ENCODE measurements around the gene GRPEL1. TPM values are rescaled to one million over a fixed set of nuclear protein-coding genes. Genes with fewer than 3 reads are reported as not detected.

The GRPEL1 gene
- total and polyA plus RNA-seq, 2 of the 13 experiments (the other 11 are each of a cell fraction or from before 2014, with no cell fraction given): 32.3 to 141 TPM

DNA sequence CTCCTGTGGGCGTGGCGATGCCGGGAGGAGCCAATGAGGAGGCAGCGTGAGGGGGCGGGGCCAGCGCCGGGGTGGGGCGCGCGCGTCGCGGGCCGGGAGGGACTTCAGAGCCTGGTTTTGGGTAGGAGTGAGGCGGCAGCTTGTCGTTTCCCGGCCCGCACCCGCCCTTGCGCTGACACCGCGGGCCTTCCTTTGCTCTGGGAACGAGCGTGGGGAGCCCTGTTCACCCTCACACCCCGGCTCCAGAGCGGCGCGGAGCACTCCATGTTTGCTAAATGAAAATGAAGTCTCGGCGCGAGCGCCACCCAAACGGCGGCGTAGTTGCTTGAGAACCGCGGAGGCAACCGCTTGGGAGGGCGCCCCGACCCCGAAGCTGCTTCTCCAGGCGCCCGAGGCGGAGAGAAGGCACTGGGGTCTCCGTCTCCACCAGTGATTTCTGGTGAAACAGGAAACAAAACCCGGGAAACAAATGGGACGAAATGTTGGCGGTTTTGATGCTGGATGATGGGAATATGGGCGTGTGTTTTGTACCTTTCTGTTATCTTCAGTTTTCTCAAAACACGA, 497 bp upstream of the GRPEL1 start (continued):
- TF ChIP-seq, protein P1, sequence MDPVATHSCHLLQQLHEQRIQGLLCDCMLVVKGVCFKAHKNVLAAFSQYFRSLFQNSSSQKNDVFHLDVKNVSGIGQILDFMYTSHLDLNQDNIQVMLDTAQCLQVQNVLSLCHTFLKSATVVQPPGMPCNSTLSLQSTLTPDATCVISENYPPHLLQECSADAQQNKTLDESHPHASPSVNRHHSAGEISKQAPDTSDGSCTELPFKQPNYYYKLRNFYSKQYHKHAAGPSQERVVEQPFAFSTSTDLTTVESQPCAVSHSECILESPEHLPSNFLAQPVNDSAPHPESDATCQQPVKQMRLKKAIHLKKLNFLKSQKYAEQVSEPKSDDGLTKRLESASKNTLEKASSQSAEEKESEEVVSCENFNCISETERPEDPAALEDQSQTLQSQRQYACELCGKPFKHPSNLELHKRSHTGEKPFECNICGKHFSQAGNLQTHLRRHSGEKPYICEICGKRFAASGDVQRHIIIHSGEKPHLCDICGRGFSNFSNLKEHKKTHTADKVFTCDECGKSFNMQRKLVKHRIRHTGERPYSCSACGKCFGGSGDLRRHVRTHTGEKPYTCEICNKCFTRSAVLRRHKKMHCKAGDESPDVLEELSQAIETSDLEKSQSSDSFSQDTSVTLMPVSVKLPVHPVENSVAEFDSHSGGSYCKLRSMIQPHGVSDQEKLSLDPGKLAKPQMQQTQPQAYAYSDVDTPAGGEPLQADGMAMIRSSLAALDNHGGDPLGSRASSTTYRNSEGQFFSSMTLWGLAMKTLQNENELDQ (CRISPR knock-in tag; IDR thresholded peaks at IDR 0.05; ENCODE audit: borderline replicate concordance): no peak
- TF ChIP-seq TARDBP (CRISPR knock-in tag; IDR thresholded peaks at IDR 0.05) (0 out of 2 replicates have a peak, but pooled peaks have one; percentile 38), MAF1 (CRISPR knock-in tag; IDR thresholded peaks at IDR 0.05; ENCODE audit: borderline replicate concordance) (peak; percentile 62; the same call in 1 of the 2 replicates), CENPX (CRISPR knock-in tag; IDR thresholded peaks at IDR 0.05) (no peak), ZSCAN29 (CRISPR knock-in tag; conservative IDR thresholded peaks at IDR 0.05) (no peak), AKAP8 (CRISPR knock-in tag; IDR thresholded peaks at IDR 0.05) (no peak; the same call in 1 of the 2 replicates), ESRRA (CRISPR knock-in tag; IDR thresholded peaks at IDR 0.05; ENCODE audit: low read depth) (no peak), MATR3 (CRISPR knock-in tag; IDR thresholded peaks at IDR 0.05) (no peak), ZSCAN25 (CRISPR knock-in tag; IDR thresholded peaks at IDR 0.05) (no peak), MIER2 (CRISPR knock-in tag; IDR thresholded peaks at IDR 0.05) (no peak), HMG20A (CRISPR knock-in tag; IDR thresholded peaks at IDR 0.05; ENCODE audit: borderline replicate concordance) (no peak), KDM5A (IDR thresholded peaks at IDR 0.05; ENCODE audit: borderline replicate concordance, low read length) (no peak), AGO1 (IDR thresholded peaks at IDR 0.05; ENCODE audit: low read depth, low read length, poor library complexity, severe bottlenecking) (no peak)
- TF ChIP-seq, protein P2, sequence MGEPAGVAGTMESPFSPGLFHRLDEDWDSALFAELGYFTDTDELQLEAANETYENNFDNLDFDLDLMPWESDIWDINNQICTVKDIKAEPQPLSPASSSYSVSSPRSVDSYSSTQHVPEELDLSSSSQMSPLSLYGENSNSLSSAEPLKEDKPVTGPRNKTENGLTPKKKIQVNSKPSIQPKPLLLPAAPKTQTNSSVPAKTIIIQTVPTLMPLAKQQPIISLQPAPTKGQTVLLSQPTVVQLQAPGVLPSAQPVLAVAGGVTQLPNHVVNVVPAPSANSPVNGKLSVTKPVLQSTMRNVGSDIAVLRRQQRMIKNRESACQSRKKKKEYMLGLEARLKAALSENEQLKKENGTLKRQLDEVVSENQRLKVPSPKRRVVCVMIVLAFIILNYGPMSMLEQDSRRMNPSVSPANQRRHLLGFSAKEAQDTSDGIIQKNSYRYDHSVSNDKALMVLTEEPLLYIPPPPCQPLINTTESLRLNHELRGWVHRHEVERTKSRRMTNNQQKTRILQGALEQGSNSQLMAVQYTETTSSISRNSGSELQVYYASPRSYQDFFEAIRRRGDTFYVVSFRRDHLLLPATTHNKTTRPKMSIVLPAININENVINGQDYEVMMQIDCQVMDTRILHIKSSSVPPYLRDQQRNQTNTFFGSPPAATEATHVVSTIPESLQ (CRISPR knock-in tag; conservative IDR thresholded peaks at IDR 0.05): no peak
- TF ChIP-seq, protein P3, sequence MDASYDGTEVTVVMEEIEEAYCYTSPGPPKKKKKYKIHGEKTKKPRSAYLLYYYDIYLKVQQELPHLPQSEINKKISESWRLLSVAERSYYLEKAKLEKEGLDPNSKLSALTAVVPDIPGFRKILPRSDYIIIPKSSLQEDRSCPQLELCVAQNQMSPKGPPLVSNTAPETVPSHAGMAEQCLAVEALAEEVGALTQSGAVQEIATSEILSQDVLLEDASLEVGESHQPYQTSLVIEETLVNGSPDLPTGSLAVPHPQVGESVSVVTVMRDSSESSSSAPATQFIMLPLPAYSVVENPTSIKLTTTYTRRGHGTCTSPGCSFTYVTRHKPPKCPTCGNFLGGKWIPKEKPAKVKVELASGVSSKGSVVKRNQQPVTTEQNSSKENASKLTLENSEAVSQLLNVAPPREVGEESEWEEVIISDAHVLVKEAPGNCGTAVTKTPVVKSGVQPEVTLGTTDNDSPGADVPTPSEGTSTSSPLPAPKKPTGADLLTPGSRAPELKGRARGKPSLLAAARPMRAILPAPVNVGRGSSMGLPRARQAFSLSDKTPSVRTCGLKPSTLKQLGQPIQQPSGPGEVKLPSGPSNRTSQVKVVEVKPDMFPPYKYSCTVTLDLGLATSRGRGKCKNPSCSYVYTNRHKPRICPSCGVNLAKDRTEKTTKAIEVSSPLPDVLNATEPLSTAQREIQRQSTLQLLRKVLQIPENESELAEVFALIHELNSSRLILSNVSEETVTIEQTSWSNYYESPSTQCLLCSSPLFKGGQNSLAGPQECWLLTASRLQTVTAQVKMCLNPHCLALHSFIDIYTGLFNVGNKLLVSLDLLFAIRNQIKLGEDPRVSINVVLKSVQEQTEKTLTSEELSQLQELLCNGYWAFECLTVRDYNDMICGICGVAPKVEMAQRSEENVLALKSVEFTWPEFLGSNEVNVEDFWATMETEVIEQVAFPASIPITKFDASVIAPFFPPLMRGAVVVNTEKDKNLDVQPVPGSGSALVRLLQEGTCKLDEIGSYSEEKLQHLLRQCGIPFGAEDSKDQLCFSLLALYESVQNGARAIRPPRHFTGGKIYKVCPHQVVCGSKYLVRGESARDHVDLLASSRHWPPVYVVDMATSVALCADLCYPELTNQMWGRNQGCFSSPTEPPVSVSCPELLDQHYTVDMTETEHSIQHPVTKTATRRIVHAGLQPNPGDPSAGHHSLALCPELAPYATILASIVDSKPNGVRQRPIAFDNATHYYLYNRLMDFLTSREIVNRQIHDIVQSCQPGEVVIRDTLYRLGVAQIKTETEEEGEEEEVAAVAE (CRISPR knock-in tag; IDR thresholded peaks at IDR 0.05; ENCODE audit: borderline replicate concordance): no peak
- TF ChIP-seq, protein P4, sequence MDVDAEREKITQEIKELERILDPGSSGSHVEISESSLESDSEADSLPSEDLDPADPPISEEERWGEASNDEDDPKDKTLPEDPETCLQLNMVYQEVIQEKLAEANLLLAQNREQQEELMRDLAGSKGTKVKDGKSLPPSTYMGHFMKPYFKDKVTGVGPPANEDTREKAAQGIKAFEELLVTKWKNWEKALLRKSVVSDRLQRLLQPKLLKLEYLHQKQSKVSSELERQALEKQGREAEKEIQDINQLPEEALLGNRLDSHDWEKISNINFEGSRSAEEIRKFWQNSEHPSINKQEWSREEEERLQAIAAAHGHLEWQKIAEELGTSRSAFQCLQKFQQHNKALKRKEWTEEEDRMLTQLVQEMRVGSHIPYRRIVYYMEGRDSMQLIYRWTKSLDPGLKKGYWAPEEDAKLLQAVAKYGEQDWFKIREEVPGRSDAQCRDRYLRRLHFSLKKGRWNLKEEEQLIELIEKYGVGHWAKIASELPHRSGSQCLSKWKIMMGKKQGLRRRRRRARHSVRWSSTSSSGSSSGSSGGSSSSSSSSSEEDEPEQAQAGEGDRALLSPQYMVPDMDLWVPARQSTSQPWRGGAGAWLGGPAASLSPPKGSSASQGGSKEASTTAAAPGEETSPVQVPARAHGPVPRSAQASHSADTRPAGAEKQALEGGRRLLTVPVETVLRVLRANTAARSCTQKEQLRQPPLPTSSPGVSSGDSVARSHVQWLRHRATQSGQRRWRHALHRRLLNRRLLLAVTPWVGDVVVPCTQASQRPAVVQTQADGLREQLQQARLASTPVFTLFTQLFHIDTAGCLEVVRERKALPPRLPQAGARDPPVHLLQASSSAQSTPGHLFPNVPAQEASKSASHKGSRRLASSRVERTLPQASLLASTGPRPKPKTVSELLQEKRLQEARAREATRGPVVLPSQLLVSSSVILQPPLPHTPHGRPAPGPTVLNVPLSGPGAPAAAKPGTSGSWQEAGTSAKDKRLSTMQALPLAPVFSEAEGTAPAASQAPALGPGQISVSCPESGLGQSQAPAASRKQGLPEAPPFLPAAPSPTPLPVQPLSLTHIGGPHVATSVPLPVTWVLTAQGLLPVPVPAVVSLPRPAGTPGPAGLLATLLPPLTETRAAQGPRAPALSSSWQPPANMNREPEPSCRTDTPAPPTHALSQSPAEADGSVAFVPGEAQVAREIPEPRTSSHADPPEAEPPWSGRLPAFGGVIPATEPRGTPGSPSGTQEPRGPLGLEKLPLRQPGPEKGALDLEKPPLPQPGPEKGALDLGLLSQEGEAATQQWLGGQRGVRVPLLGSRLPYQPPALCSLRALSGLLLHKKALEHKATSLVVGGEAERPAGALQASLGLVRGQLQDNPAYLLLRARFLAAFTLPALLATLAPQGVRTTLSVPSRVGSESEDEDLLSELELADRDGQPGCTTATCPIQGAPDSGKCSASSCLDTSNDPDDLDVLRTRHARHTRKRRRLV (CRISPR knock-in tag; IDR thresholded peaks at IDR 0.05): no peak

All from HepG2 (cell line).